Activated naive CD8-positive, alpha-beta T cell treated with anti-CD3 and anti-CD28 coated beads for 36 hours (primary cell): Measurements from ENCODE around the gene CCDC85C. TPM values are rescaled to one million over a fixed set of nuclear protein-coding genes. Genes with fewer than 3 reads are reported as not detected.
A peak's percentile ranks its signal among the peaks of the same experiment; 100 is the strongest.

ENCODE experiments used
- DNase-seq: peaks from one replicate; pipeline ENCODE4 v3.0.0; 2021
- H3K27ac Mint-ChIP-seq: one replicate; pipeline ENCODE4 v1.8.0; 2022; ENCODE audit warnings: mild to moderate bottlenecking, moderate library complexity, mixed read lengths
- H3K27me3 Mint-ChIP-seq: one replicate; pipeline ENCODE4 v1.8.0; 2022; ENCODE audit warnings: mild to moderate bottlenecking, mixed read lengths
- H3K36me3 Mint-ChIP-seq: one replicate; pipeline ENCODE4 v1.8.0; 2021; ENCODE audit warnings: mild to moderate bottlenecking, mixed read lengths
- H3K4me1 Mint-ChIP-seq: one replicate; pipeline ENCODE4 v1.8.0; 2021; ENCODE audit warnings: mixed read lengths
- H3K4me3 Mint-ChIP-seq: one replicate; pipeline ENCODE4 v1.8.0; 2022; ENCODE audit warnings: mild to moderate bottlenecking, moderate library complexity, mixed read lengths
- H3K9me3 Mint-ChIP-seq: one replicate; pipeline ENCODE4 v1.8.0; 2022; ENCODE audit warnings: mixed read lengths
- total RNA-seq, 2 experiments: library from RNA; stranded (reverse); gene quantifications; one replicate each; pipeline ENCODE4 v1.2.3, GENCODE V29; 2021

CCDC85C gene
- total RNA-seq, 2 experiments from 2014 or later = 6.3 to 8.9 TPM

DNA sequence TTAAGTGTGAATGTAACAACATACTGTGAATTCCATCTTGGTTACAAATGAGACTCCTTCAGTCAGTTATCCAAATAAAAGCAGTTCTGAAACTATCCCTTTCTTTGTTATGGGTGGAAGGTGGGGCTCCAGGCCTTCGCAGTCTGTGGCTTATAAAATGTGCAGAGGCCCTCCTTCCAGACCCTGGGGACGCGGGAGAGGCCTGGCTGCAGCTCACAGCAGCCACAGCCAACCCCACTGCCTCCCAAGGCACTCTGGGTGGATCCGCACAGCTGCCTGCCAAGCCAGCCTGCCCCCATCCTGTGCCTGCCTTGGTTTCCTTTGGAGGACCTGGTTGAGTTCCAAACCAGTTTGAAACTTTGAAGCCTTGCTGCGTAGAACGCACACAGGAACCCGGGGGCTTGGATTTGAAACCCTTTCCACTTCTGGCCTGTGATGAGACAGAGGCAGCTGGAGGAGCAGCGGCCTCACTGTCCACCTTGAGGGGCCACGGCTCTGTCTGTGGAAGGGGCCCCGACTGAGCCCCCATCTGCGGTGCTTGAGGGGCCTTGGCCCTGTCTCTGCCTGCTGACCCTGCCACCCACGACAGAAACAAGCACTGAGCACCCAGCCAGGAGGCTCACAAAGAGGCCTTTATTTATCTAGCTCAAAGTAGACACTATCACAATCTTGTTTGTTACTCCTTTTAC lies 92.4 kb downstream of the CCDC85C start:
- Mint-ChIP-seq H3K27me3 (no peaks in the 10 kb centered on the region), H3K36me3 (peaks cover 4% of the 10 kb centered on the region), H3K4me1 (no peaks in the 10 kb centered on the region), H3K4me3 (no peak overlapping the region), H3K9me3 (no peaks in the 10 kb centered on the region), H3K27ac (no peak overlapping the region)
- DNase-seq = no peak

DNA sequence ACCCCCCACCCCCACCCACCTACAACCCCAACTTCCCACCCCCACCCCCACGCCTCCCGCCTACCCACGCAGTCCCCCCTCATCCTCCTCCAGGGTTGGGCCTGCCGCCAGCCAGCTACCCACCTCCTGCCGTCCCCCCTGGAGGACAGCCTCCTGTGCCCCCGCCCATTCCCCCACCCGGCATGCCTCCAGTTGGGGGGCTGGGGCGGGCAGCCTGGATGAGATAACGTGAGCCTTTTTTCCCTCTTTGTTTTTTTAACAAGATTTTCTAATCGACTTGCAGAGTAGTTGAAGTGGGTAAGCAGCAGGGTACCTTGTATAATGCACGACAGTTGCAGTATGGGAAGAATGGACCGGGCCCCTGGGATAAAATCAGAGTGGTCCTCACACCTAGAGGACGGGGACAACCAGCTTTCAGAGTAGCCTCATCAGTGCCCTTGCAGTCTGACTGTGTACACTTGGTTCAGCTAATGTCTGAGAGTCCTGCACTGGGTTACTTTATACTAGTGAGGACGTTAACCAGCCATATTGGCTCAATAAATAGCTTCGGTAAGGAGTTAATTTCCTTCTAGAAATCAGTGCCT lies 93.4 kb downstream of the CCDC85C start:
- peaks cover 9% of the 10 kb centered on the region for H3K36me3 Mint-ChIP-seq
- no peaks in the 10 kb centered on the region for H3K4me1 Mint-ChIP-seq
- H3K27me3 Mint-ChIP-seq = no peaks in the 10 kb centered on the region
- H3K4me3 Mint-ChIP-seq = no peak overlapping the region
- H3K27ac Mint-ChIP-seq = no peak overlapping the region
- DNase-seq = no peak
- H3K9me3 Mint-ChIP-seq = no peaks in the 10 kb centered on the region

DNA sequence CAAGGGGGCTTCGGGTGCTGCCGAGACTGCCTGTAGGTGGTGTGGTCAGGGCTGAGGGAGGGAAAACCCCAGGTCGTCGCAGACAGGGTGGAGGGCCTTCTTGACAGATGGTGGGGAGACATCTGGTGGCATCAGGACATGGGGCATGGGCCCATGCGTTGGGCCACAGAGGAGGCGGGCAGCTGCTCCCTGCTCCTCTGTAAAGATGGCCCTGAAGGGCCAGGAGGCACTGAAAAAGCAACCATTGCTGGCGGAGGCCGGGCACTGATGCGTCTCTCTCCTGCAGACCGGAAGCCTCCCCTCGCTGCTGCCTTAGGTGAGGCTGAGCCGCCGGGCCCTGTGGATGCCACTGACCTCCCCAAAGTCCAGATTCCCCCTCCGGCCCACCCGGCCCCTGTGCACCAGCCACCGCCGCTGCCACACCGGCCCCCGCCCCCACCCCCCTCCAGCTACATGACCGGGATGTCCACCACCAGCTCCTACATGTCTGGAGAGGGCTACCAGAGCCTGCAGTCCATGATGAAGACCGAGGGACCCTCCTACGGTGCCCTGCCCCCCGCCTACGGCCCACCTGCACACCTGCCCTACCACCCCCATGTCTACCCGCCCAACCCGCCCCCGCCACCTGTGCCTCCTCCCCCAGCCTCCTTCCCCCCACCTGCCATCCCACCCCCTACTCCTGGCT lies 94.0 kb downstream of the CCDC85C start:
- no peaks in the 10 kb centered on the region for H3K27me3 Mint-ChIP-seq
- peak overlapping the region; percentile 34 for H3K27ac Mint-ChIP-seq

DNA sequence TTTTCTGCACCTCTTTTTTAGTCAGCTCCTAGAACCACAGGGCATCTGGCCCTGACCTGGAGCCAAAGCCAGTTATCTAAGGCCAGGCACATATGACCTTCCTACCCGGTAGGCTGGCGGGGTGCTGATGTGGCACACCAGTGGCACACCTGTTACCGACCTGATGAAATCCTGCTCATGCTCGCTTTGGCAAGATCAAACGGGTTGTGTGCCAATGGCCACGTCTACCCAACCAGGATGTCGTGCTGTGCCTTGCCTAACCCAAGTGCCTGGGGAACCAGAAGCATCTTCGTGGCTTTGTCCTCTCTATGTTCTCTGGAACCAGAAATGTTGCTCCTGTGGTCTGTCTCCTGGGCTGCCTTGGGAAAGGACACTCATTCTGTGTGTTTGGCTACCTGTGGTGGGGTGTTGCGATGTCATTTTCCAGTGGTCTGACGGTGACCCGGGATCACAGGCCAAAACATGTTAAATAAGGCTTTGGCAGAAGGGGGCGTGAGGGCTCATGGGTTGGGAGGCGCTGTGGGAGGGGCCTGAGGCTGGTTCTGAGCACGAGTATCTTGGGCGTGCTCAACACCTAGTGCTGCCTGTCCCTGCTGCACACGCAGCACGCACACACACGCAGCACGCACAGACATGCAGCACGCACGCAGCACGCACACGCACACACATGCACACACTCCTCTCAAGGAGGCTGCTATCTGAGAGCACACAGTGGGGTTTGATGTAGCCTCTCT lies 94.9 kb downstream of the CCDC85C start:
- peaks cover 10% of the 10 kb centered on the region for H3K36me3 Mint-ChIP-seq
- no peaks in the 10 kb centered on the region for H3K4me1 Mint-ChIP-seq
- H3K27ac Mint-ChIP-seq = peak overlapping the region; percentile 34

More for the DNA sequence above, 94.0 kb downstream of the CCDC85C start:
- Mint-ChIP-seq H3K4me1 (no peaks in the 10 kb centered on the region), H3K36me3 (peaks cover 9% of the 10 kb centered on the region), H3K4me3 (no peak overlapping the region), H3K9me3 (no peaks in the 10 kb centered on the region)
- DNase-seq = no peak

DNA sequence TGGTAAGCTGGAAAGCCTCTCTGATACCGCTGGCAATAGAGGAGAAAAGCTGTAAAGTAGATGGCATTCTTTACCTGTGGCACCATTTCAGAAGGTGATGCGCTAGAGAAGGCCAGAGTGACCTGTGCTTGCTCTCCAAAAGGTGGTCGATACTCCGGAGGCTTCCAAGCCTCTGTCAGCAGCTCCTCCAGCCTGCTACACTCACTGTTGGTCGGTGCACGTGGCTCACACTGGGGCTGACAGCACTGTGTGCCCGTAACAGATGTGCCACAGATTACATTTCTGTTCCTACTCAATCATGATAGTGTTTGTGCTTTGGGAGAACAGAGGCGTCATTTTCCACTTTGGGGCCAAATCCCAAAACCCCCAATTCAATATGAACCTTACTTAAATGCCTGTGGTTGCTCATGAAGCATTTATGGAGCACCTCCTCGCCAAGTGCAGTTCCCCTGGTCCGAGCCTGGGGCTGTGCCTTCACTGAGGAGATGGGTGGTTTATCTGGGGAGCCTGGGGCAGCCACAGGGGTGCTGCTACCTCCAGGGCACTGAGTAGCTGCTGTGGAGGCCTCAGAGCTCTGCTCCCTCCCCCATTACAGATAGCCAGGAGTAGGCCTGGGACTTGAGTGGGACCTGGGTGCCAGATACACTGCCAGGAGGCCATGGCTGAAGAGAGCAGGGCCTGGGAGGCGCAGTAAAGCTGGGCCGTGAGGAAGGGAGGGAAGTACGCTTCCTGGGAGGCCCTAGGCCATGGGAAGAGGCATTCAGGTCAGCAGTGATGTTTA lies 96.0 kb downstream of the CCDC85C start:
- H3K27ac Mint-ChIP-seq = no peak overlapping the region
- no peak overlapping the region for H3K4me3 Mint-ChIP-seq
- H3K36me3 Mint-ChIP-seq = peaks cover 12% of the 10 kb centered on the region
- no peaks in the 10 kb centered on the region for H3K27me3 Mint-ChIP-seq
- no peaks in the 10 kb centered on the region for H3K9me3 Mint-ChIP-seq
- H3K4me1 Mint-ChIP-seq = no peaks in the 10 kb centered on the region
- no peak for DNase-seq

More for the DNA sequence above, 94.9 kb downstream of the CCDC85C start:
- Mint-ChIP-seq H3K4me3 (no peak overlapping the region), H3K27me3 (no peaks in the 10 kb centered on the region), H3K9me3 (no peaks in the 10 kb centered on the region)
- no peak for DNase-seq

DNA sequence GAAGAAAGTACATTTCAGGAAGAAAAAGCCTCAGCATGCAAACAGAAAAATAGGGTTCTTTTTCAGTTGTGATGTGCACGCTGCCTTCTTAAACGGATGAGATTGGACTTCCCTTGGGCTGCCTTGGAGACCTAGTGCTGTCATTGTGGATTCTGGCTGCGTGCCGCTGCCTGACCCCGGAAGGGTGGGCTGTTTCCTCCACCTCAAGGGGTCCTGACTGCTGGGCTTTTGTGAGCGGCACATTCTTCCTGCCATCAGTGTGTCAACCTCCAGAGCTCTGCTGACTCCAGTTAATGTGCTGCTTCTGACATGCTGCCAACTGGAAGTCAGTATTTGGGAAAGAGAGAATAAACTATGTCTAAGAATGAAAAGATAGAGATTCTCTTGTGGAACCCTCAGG lies 97.7 kb downstream of the CCDC85C start:
- Mint-ChIP-seq H3K36me3 (peaks cover 12% of the 10 kb centered on the region), H3K9me3 (no peaks in the 10 kb centered on the region), H3K4me1 (no peaks in the 10 kb centered on the region), H3K27me3 (no peaks in the 10 kb centered on the region), H3K27ac (peak overlapping the region; percentile 80), H3K4me3 (no peak overlapping the region)
- no peak for DNase-seq

DNA sequence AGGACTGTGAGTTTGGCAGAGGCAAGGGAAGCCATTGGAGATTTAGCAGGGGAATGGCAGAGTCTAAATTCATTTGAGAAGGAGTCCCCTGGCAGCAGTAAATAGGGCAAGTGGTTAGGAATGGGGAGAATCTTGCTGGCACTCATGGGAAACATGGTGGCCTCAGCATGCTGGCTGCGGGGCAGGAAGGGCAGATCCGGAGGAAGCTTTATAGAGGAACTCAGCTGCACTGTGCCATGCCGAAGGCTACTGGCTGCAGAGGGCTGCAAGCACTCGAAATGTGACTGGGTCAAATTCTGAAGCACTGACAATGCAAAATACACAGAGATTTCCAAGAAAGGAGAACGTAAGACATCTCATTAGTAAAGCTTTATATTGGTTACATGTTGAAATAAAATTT lies 98.9 kb downstream of the CCDC85C start:
- Mint-ChIP-seq H3K4me1 (no peaks in the 10 kb centered on the region), H3K9me3 (no peaks in the 10 kb centered on the region), H3K27ac (no peak overlapping the region), H3K27me3 (no peaks in the 10 kb centered on the region), H3K36me3 (peaks cover 12% of the 10 kb centered on the region), H3K4me3 (no peak overlapping the region)
- DNase-seq = no peak

DNA sequence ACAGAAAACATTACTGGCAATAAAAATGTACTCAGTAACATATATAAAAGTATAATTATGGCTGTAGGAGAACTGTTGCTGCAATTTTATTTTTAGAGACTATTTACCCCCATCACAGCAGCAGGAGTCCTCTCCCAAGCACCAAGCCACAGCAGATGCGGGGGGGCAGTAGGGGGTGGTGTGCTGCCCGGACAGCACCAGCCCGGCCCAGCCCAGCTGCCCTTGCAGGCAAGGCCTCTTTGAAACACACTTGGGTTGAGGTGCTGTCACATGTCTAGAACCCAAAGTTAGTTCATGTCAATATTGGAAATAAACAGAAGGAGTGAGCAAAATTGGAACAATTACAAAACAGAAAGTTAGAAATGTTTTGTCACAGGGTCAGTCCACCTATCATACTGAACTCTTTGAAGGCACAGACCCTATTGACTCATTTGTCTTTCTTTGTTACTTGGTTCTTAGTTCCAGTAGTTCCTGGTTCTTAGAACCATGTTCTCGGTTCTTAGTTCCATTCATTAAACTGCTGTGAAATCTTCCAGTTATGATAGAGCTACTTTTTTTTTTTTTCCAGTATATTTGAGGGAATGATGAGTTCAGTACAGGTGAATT lies 100.1 kb downstream of the CCDC85C start:
- Mint-ChIP-seq H3K27ac (peak overlapping the region; percentile 75), H3K36me3 (peaks cover 12% of the 10 kb centered on the region), H3K4me3 (no peak overlapping the region), H3K9me3 (no peaks in the 10 kb centered on the region), H3K4me1 (no peaks in the 10 kb centered on the region), H3K27me3 (no peaks in the 10 kb centered on the region)
- no peak for DNase-seq

DNA sequence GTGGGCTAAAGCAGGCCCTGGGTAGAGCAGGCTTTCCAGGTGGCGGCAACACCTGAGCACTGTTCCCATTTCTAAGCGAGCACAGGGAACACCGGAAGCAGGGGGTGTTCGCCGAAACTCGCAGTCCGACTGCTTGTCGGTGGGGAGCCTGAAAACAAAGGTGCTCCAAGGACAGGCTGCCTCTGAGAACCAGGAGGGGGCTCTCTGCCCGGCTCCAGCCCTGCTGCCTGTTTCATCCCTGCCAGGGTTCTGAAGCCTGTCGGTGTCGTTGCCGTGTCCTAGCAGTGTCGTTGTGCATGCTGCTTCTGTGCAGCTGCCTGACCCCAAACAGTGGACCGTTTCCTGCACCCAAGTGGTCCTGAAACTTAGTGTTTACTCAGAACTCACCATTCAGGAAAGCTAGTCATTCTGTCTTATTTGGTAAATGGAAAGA lies 101.0 kb downstream of the CCDC85C start:
- H3K36me3 Mint-ChIP-seq = peaks cover 9% of the 10 kb centered on the region
- no peaks in the 10 kb centered on the region for H3K9me3 Mint-ChIP-seq
- no peak overlapping the region for H3K27ac Mint-ChIP-seq
- DNase-seq = no peak
- H3K4me1 Mint-ChIP-seq = no peaks in the 10 kb centered on the region
- no peaks in the 10 kb centered on the region for H3K27me3 Mint-ChIP-seq
- H3K4me3 Mint-ChIP-seq = no peak overlapping the region

DNA sequence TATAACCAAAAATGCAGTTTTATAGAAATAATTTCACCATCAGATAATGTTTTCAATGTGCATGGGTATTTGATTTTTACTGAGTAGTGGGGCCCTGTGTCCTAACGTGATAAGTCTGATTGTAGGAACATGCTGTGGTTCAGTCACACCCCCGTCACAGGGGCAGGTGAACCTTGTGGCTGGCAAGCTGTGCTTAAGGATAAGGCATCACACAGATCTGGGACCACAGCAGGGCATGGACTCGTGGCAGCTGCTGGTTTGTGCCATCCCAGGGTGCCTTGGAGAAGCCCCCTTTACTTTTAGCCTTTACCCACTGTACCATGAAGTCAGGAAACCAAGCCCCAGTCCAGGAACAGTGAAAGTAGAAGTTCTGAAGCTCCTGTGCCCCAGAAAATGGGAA lies 106.1 kb downstream of the CCDC85C start:
- Mint-ChIP-seq H3K4me1 (no peaks in the 10 kb centered on the region), H3K9me3 (no peaks in the 10 kb centered on the region), H3K4me3 (no peak overlapping the region), H3K27ac (no peak overlapping the region), H3K27me3 (no peaks in the 10 kb centered on the region), H3K36me3 (peaks cover 14% of the 10 kb centered on the region)
- DNase-seq = no peak

DNA sequence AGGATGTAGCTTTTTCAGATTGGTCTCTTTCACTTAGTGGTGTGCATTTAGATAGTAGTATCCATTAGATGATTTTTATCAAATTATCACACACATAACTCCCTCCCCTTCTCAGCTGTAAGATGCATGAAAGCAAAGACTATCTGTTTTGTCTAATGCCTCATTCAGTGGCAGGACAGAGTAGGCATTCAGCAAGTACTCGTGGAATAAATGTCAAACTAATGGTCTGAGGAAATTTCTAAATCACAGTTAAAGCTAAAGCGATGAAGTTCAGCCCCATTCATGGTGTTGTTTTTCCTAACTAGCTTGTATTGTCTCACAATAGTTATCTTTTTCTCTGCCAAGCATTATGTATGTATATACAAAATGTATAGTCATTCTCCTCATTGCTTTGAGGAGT lies 106.7 kb downstream of the CCDC85C start:
- Mint-ChIP-seq H3K4me3 (no peak overlapping the region), H3K27ac (no peak overlapping the region), H3K9me3 (no peaks in the 10 kb centered on the region), H3K36me3 (peaks cover 15% of the 10 kb centered on the region), H3K4me1 (no peaks in the 10 kb centered on the region), H3K27me3 (no peaks in the 10 kb centered on the region)
- DNase-seq = no peak

DNA sequence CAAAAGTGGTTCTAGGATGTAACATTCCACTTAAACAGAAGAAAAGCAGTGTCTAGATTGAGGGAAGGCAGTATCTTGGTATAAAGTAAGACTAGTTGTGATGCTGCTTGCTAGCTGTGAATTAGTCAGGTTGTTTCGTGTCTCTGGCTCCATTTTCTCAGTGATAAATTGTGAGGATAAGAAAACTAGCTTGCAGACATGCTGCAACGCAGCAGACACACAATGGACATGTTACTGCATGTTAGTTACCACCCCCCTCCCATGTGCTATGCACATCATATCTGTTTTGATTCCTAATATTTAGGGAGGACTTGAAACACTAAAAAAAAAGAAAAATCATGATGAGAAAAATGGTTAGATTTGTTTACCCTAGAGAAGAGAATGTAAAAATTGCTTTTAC lies 119.9 kb downstream of the CCDC85C start:
- DNase-seq = no peak
- H3K27ac Mint-ChIP-seq = no peak overlapping the region
- no peak overlapping the region for H3K4me3 Mint-ChIP-seq
- peaks cover 52% of the 10 kb centered on the region for H3K4me1 Mint-ChIP-seq
- H3K9me3 Mint-ChIP-seq = no peaks in the 10 kb centered on the region
- H3K36me3 Mint-ChIP-seq = no peaks in the 10 kb centered on the region
- no peaks in the 10 kb centered on the region for H3K27me3 Mint-ChIP-seq

DNA sequence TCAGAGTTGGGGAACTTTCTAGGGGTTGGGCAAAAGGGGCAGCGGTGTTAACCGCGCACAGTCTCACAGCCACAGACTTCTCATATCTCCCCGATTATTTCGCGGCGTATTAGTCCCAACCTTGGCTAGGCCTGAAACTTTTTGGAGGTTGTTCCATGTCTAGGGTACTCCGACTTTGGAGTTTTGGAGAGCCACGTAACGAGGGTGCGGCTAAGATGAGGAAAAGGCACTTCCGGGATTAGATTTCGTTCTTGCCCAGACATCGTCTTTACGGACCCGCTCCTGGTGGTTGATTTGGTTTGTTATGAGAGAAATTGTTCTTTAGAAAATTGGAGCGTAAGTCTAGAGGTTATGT lies 122.3 kb downstream of the CCDC85C start:
- H3K4me1 Mint-ChIP-seq = peaks cover 56% of the 10 kb centered on the region
- peak; percentile 7 for DNase-seq
- H3K27me3 Mint-ChIP-seq = no peaks in the 10 kb centered on the region
- peak overlapping the region; percentile 95 for H3K27ac Mint-ChIP-seq
- peak overlapping the region; percentile 95 for H3K4me3 Mint-ChIP-seq
- H3K36me3 Mint-ChIP-seq = peaks cover 5% of the 10 kb centered on the region
- H3K9me3 Mint-ChIP-seq = no peaks in the 10 kb centered on the region
